Mesenchymal stem cell (in vitro differentiated cells and primary cell): ENCODE results near the gene SYNJ2.

Source experiments
- DNase-seq: peaks from one replicate; pipeline ENCODE4 v3.0.0-alpha.2; 2013
- H2AFZ ChIP-seq: one replicate; pipeline ENCODE4 v1.6.1; 2013; ENCODE audit warnings: low read depth, mild to moderate bottlenecking, control low read depth, inconsistent platforms, low read length, moderate library complexity
- H2AK5ac ChIP-seq: 2 replicates; pipeline ENCODE4 v1.6.1; 2013; ENCODE audit warnings: low read length, moderate library complexity, mild to moderate bottlenecking, inconsistent platforms; ENCODE audit not compliant: severe bottlenecking
- H2BK120ac ChIP-seq: one replicate; pipeline ENCODE4 v1.6.1; 2013; ENCODE audit warnings: low read depth, mild to moderate bottlenecking, inconsistent platforms, low read length, moderate library complexity
- H2BK12ac ChIP-seq, 2 experiments: one replicate each; pipeline ENCODE4 v1.6.1; 2013; ENCODE audit warnings: inconsistent platforms in 2 of 2, low read length in 2 of 2, mild to moderate bottlenecking in 2 of 2, moderate library complexity in 2 of 2, control low read depth in 1 of 2
- H2BK15ac ChIP-seq: one replicate; pipeline ENCODE4 v1.6.1; 2013; ENCODE audit warnings: mild to moderate bottlenecking, low read depth, inconsistent platforms; ENCODE audit not compliant: poor library complexity, severe bottlenecking
- H2BK5ac ChIP-seq: 2 replicates; pipeline ENCODE4 v1.6.1; 2013; ENCODE audit warnings: low read depth, mild to moderate bottlenecking, low read length, control low read depth, inconsistent platforms; ENCODE audit not compliant: poor library complexity, severe bottlenecking
- H3K14ac ChIP-seq, 2 experiments: one replicate each; pipeline ENCODE4 v1.6.1; 2013; ENCODE audit warnings: inconsistent platforms in 2 of 2, low read length in 2 of 2, control low read depth in 1 of 2, mild to moderate bottlenecking in 1 of 2, moderate library complexity in 1 of 2
- H3K18ac ChIP-seq, 2 experiments: one replicate each; pipeline ENCODE4 v1.6.1; 2013; ENCODE audit warnings: inconsistent platforms in 2 of 2, low read length in 2 of 2, control low read depth in 1 of 2, low read depth in 1 of 2, mild to moderate bottlenecking in 1 of 2
- H3K23ac ChIP-seq, 2 experiments: one replicate each; pipeline ENCODE4 v1.6.1; 2013; ENCODE audit warnings: inconsistent platforms in 2 of 2, low read length in 2 of 2, mild to moderate bottlenecking in 2 of 2, moderate library complexity in 2 of 2, control low read depth in 1 of 2
- H3K27ac ChIP-seq: 2 replicates; pipeline ENCODE4 v1.5.1; 2013; ENCODE audit warnings: mild to moderate bottlenecking, moderate library complexity, low read length, control low read depth, inconsistent platforms; ENCODE audit not compliant: poor library complexity, severe bottlenecking
- H3K27me3 ChIP-seq, 2 experiments: 2 replicates each; pipeline versions ENCODE4 v1.6.1 to v1.7.0; 2013; ENCODE audit warnings: low read length in 2 of 2, mild to moderate bottlenecking in 2 of 2, moderate library complexity in 2 of 2, control low read depth in 1 of 2, inconsistent platforms in 1 of 2; ENCODE audit not compliant: control insufficient read depth in 1 of 2, insufficient read depth in 1 of 2
- H3K36me3 ChIP-seq, 2 experiments: 2 replicates each; pipeline versions ENCODE4 v1.6.1 to v1.7.0; 2013; ENCODE audit warnings: low read length in 2 of 2, control low read depth in 1 of 2, inconsistent platforms in 1 of 2, low read depth in 1 of 2, mild to moderate bottlenecking in 1 of 2; ENCODE audit not compliant: insufficient read depth in 2 of 2, control insufficient read depth in 1 of 2
- H3K4ac ChIP-seq, 2 experiments: one replicate each; pipeline ENCODE4 v1.6.1; 2013; ENCODE audit warnings: inconsistent platforms in 2 of 2, low read length in 2 of 2, mild to moderate bottlenecking in 2 of 2, moderate library complexity in 2 of 2, control low read depth in 1 of 2, low read depth in 1 of 2
- H3K4me1 ChIP-seq: 2 replicates; pipeline ENCODE4 v1.6.1; 2013; ENCODE audit warnings: low read depth, low read length, control low read depth; ENCODE audit not compliant: control insufficient read depth, insufficient read depth
- H3K4me2 ChIP-seq: 2 replicates; pipeline ENCODE4 v1.6.1; 2013; ENCODE audit warnings: low read length, mild to moderate bottlenecking, inconsistent platforms; ENCODE audit not compliant: poor library complexity, severe bottlenecking
- H3K4me3 ChIP-seq, 2 experiments: 2 replicates each; pipeline versions ENCODE4 v1.5.1 to v1.7.0; 2013; ENCODE audit warnings: low read length in 2 of 2, mild to moderate bottlenecking in 2 of 2, control low read depth in 1 of 2, low read depth in 1 of 2; ENCODE audit not compliant: insufficient read depth in 1 of 2
- H3K79me1 ChIP-seq: replicated peaks from 2 replicates; pipeline ENCODE4 v1.6.1; 2013; ENCODE audit warnings: mild to moderate bottlenecking, control low read depth, low read length, inconsistent platforms; ENCODE audit not compliant: poor library complexity, severe bottlenecking
- H3K9ac ChIP-seq: 2 replicates; pipeline ENCODE4 v1.7.0; 2013; ENCODE audit warnings: mild to moderate bottlenecking, low read length, moderate library complexity
- H3K9me3 ChIP-seq: 2 replicates; pipeline ENCODE4 v1.7.0; 2013; ENCODE audit warnings: mild to moderate bottlenecking, low read length; ENCODE audit not compliant: control insufficient read depth
- H4K8ac ChIP-seq: one replicate; pipeline ENCODE4 v1.6.1; 2013; ENCODE audit warnings: inconsistent platforms, mild to moderate bottlenecking, low read length, moderate library complexity
- H4K91ac ChIP-seq: one replicate; pipeline ENCODE4 v1.6.1; 2013; ENCODE audit warnings: mild to moderate bottlenecking, low read length, inconsistent platforms
- WGBS: methylation state at CpG from one replicate; pipeline ENCODE4 v1.1.7; 2013; ENCODE audit warnings: mixed read lengths; 5-methylcytosine and 5-hydroxymethylcytosine counted together

The SYNJ2 gene

GRCh38 chr6:157984686-157985225 is 3.1 kb downstream of the SYNJ2 start:
- H2BK120ac ChIP-seq, result peak overlapping the region; percentile 54
- H3K79me1 ChIP-seq, result no peaks in the 10 kb centered on the region
- H3K18ac ChIP-seq, result peak overlapping the region; percentile 58 to 74
- WGBS, result 58% methylated on average over 14 of the region's 14 CpGs
- H2BK15ac ChIP-seq, result no peak overlapping the region
- H2AFZ ChIP-seq, result no peak overlapping the region
- peaks cover 44% of the 10 kb centered on the region for H3K4me1 ChIP-seq
- H3K4ac ChIP-seq, result peak overlapping the region; percentile 47 to 96
- H2BK12ac ChIP-seq, result peak overlapping the region; percentile 49 to 85
- H3K36me3 ChIP-seq, result peaks cover 10 to 12% of the 10 kb centered on the region in 2 experiments
- no peak overlapping the region for H2BK5ac ChIP-seq
- H3K4me2 ChIP-seq, result peak overlapping the region; percentile 52
- H3K23ac ChIP-seq, result peak overlapping the region in 1 of 2 experiments; percentile 91
- peak overlapping the region; percentile 92 for H2AK5ac ChIP-seq
- DNase-seq, result no peak
- H3K27me3 ChIP-seq, result no peaks in the 10 kb centered on the region
- H3K4me3 ChIP-seq, result peak overlapping the region in 1 of 2 experiments; percentile 91
- peak overlapping the region; percentile 88 for H4K8ac ChIP-seq
- no peaks in the 10 kb centered on the region for H3K9me3 ChIP-seq
- H3K9ac ChIP-seq, result peak overlapping the region; percentile 88
- no peak overlapping the region for H3K27ac ChIP-seq
- H3K14ac ChIP-seq, result peak overlapping the region in 1 of 2 experiments; percentile 81
- H4K91ac ChIP-seq, result no peak overlapping the region

GRCh38 chr6:157985378-157986155 is 3.9 kb downstream of the SYNJ2 start:
- Histone ChIP-seq H2BK5ac (no peak overlapping the region), H3K27ac (peak overlapping the region; percentile 44), H3K36me3 (peaks cover 10 to 12% of the 10 kb centered on the region in 2 experiments), H3K18ac (peak overlapping the region; percentile 45 to 72), H3K4me1 (peaks cover 52% of the 10 kb centered on the region), H3K4ac (peak overlapping the region in 1 of 2 experiments; percentile 76), H2BK12ac (peak overlapping the region in 1 of 2 experiments; percentile 87), H3K9ac (peak overlapping the region; percentile 3), H3K79me1 (no peaks in the 10 kb centered on the region), H2BK15ac (no peak overlapping the region), H3K4me3 (no peak overlapping the region), H2AFZ (no peak overlapping the region), H3K27me3 (no peaks in the 10 kb centered on the region), H4K91ac (no peak overlapping the region), H3K9me3 (no peaks in the 10 kb centered on the region), H3K23ac (no peak overlapping the region), H4K8ac (no peak overlapping the region), H3K14ac (no peak overlapping the region), H2AK5ac (no peak overlapping the region), H3K4me2 (peak overlapping the region; percentile 58), H2BK120ac (peak overlapping the region; percentile 27)
- DNase-seq, result no peak
- WGBS, result 38% methylated on average over 12 of the region's 13 CpGs

GRCh38 chr6:157987788-157988699 is 6.4 kb downstream of the SYNJ2 start:
- 88% methylated on average over 18 of the region's 20 CpGs for WGBS
- no peak for DNase-seq

More at GRCh38 chr6:157987788-157988699, 6.4 kb downstream of the SYNJ2 start:
- Histone ChIP-seq H3K18ac (peak overlapping the region; percentile 75 to 88), H3K27me3 (no peaks in the 10 kb centered on the region), H2AK5ac (peak overlapping the region; percentile 63), H3K4me2 (no peak overlapping the region), H2BK5ac (no peak overlapping the region), H4K91ac (peak overlapping the region; percentile 78), H3K14ac (no peak overlapping the region), H3K9me3 (no peaks in the 10 kb centered on the region), H3K79me1 (peaks cover 2% of the 10 kb centered on the region), H3K4me1 (peaks cover 53% of the 10 kb centered on the region), H3K36me3 (peaks cover 17 to 19% of the 10 kb centered on the region in 2 experiments), H3K4me3 (no peak overlapping the region), H3K23ac (peak overlapping the region in 1 of 2 experiments; percentile 84), H2BK15ac (no peak overlapping the region), H2BK120ac (peak overlapping the region; percentile 52), H3K27ac (no peak overlapping the region), H2AFZ (no peak overlapping the region), H3K4ac (peak overlapping the region in 1 of 2 experiments; percentile 70), H3K9ac (no peak overlapping the region), H2BK12ac (peak overlapping the region; percentile 5 to 51), H4K8ac (peak overlapping the region; percentile 19)
